GM18519 (cell line): ENCODE results near the gene PDSS2.
"Not testable (repeated sequence)": the region's sequence is repeated elsewhere in the genome, so short reads cannot be mapped to it uniquely, and the experiment has no call there.

Experiments used
- ATAC-seq: cut with Tn5 transposase; IDR thresholded peaks from one replicate; pipeline ENCODE4 v1.9.1; 2021; ENCODE audit warnings: mild to moderate bottlenecking, moderate library complexity; ENCODE audit not compliant: unreplicated experiment, low FRiP score

The PDSS2 gene

GRCh38 chr6:107128577-107128976 is 330.8 kb downstream of the PDSS2 start:
- ATAC-seq = no peak

GRCh38 chr6:107128175-107128574 is 331.2 kb downstream of the PDSS2 start:
- no peak for ATAC-seq

- no peak for ATAC-seq
These were observed 333.6 kb downstream of the PDSS2 start for GRCh38 chr6:107125771-107126170.

- ATAC-seq = no peak
These were observed 334.4 kb downstream of the PDSS2 start for GRCh38 chr6:107124934-107125348.

GRCh38 chr6:107123501-107123900 is 335.9 kb downstream of the PDSS2 start:
- no peak for ATAC-seq

- no peak for ATAC-seq
These were observed 336.6 kb downstream of the PDSS2 start for GRCh38 chr6:107122748-107123147.

GRCh38 chr6:107121964-107122495 is 337.3 kb downstream of the PDSS2 start:
- no peak for ATAC-seq

- no peak for ATAC-seq
These were observed 338.1 kb downstream of the PDSS2 start for GRCh38 chr6:107121266-107121665.

GRCh38 chr6:107120404-107120803 is 339.0 kb downstream of the PDSS2 start:
- ATAC-seq = no peak

GRCh38 chr6:107118976-107119375 is 340.4 kb downstream of the PDSS2 start:
- no peak for ATAC-seq

- not testable (repeated sequence) for ATAC-seq
These were observed 340.8 kb downstream of the PDSS2 start for GRCh38 chr6:107118540-107118939.

GRCh38 chr6:107116931-107117330 is 342.4 kb downstream of the PDSS2 start:
- no peak for ATAC-seq

- ATAC-seq = no peak
These were observed 343.0 kb downstream of the PDSS2 start for GRCh38 chr6:107116328-107116892.

GRCh38 chr6:107115695-107116327 is 343.6 kb downstream of the PDSS2 start:
- no peak for ATAC-seq

- ATAC-seq = peak; percentile 19
These were observed 344.3 kb downstream of the PDSS2 start, which contains the start of gene BEND3 for GRCh38 chr6:107114926-107115694. Gene BEND3 (minus strand): TSS chr6:107115515. CDS start chr6:107099285, 16,230 bp downstream.

- peak; percentile 56 for ATAC-seq
These were observed 345.0 kb downstream of the PDSS2 start for GRCh38 chr6:107114213-107114925.

GRCh38 chr6:107110200-107110599 is 349.2 kb downstream of the PDSS2 start:
- ATAC-seq = no peak

- ATAC-seq = no peak
These were observed 351.0 kb downstream of the PDSS2 start for GRCh38 chr6:107108201-107108890.

- no peak for ATAC-seq
These were observed 351.6 kb downstream of the PDSS2 start for GRCh38 chr6:107107791-107108190.

GRCh38 chr6:107106165-107106564 is 353.2 kb downstream of the PDSS2 start:
- no peak for ATAC-seq
